Spleen (tissue), 11 donors: ENCODE measurements around the gene NPEPL1. TPM values are rescaled to one million over a fixed set of nuclear protein-coding genes. Genes with fewer than 3 reads are reported as not detected.

Source experiments
- DNase-seq: peaks from one replicate; pipeline ENCODE4 v3.0.0-alpha.2; 2020
- H3K27ac ChIP-seq, 8 donors: fragments of 200-600 bp; sonication (generic) in 7 of 8; 1 replicate in 4 of 8; 2 replicates in 4 of 8; pipeline versions ENCODE4 v1.5.0 to v1.8.0; 2016 to 2021; ENCODE audit warnings: inconsistent platforms in 4 of 8, mild to moderate bottlenecking in 4 of 8, moderate library complexity in 1 of 8
- H3K27me3 ChIP-seq, 7 donors: fragments of 200-600 bp; sonication (generic) in 6 of 7; replicated peaks in 1 of 7; 1 replicate in 4 of 7; 2 replicates in 3 of 7; pipeline versions ENCODE4 v1.5.0 to v1.8.0; 2016 to 2021; ENCODE audit warnings: inconsistent platforms in 3 of 7, mild to moderate bottlenecking in 1 of 7
- H3K36me3 ChIP-seq, 6 donors: fragments of 200-600 bp; sonication (generic) in 5 of 6; 1 replicate in 4 of 6; 2 replicates in 2 of 6; pipeline versions ENCODE4 v1.5.0 to v1.8.0; 2016 to 2021; ENCODE audit warnings: inconsistent platforms in 2 of 6
- H3K4me1 ChIP-seq, 6 donors: fragments of 200-600 bp; sonication (generic) in 5 of 6; 1 replicate in 3 of 6; 2 replicates in 3 of 6; pipeline versions ENCODE4 v1.5.0 to v1.8.0; 2016 to 2021; ENCODE audit warnings: inconsistent platforms in 3 of 6
- H3K4me3 ChIP-seq, 8 donors: fragments of 200-600 bp; sonication (generic) in 7 of 8; 1 replicate in 4 of 8; 2 replicates in 4 of 8; pipeline versions ENCODE4 v1.5.0 to v1.8.0; 2016 to 2021; ENCODE audit warnings: inconsistent platforms in 4 of 8, mild to moderate bottlenecking in 4 of 8, moderate library complexity in 2 of 8
- H3K9me3 ChIP-seq, 8 donors: fragments of 200-600 bp; sonication (generic) in 7 of 8; 1 replicate in 4 of 8; 2 replicates in 4 of 8; pipeline versions ENCODE4 v1.5.0 to v1.8.0; 2016 to 2021; ENCODE audit warnings: inconsistent platforms in 4 of 8
- POLR2A ChIP-seq, 3 donors: fragments of 450-650 bp; IDR thresholded peaks; one replicate each; pipeline ENCODE4 v1.5.1; 2017; ENCODE audit warnings: antibody characterized with exemption in 3 of 3, mild to moderate bottlenecking in 1 of 3
- POLR2AphosphoS5 ChIP-seq, 3 donors: sonication (generic); formaldehyde crosslinking; IDR thresholded peaks; one replicate each; pipeline ENCODE4 v1.5.1; 2017; ENCODE audit warnings: antibody characterized with exemption in 3 of 3
- WGBS, 5 donors: extraction: QIAGEN DNeasy Blood & Tissue Kit in 3 of 5; methylation state at CpG; one replicate each; pipeline versions ENCODE4 v1.1.5 to v1.1.7; 2013 to 2018; 5-methylcytosine and 5-hydroxymethylcytosine counted together
- intact Hi-C: fragments of 100-400 bp; cut with DNase I; formaldehyde crosslinking; loops from one replicate; pipeline ENCODE4 v1.15.0; 2023; ENCODE audit warnings: low total_unique reads
- polyA plus RNA-seq, 3 donors: library from polyadenylated mRNA; stranded (reverse); fragments of 200-250 nt; gene quantifications; one replicate each; pipeline ENCODE4 v1.2.1, GENCODE V29; 2013
- total RNA-seq, 7 donors: library from RNA; depleted of rRNA in 3 of 7; stranded (reverse); fragments of >200 nt in 3 of 7; fragmentation: NEBNext Ultra II Directional in 4 of 7; extraction: Animal tissue kit (Norgen Biotek cat#: 25700) in 4 of 7; gene quantifications; one replicate each; pipeline versions ENCODE4 v1.1.0 to v1.2.1, GENCODE V29; 2016 to 2021
- TF ChIP-seq, protein P1 (sequence below), 11 experiments: fragments of 200-600 bp in 7 of 11; fragments of 450-650 bp in 4 of 11; sonication (generic) in 4 of 11; IDR thresholded peaks in 8 of 11; conservative IDR thresholded peaks in 3 of 11; 1 replicate in 7 of 11; 2 replicates in 4 of 11; pipeline versions ENCODE4 v1.4.0 to v1.8.0; 2016 to 2021; ENCODE audit warnings: antibody characterized with exemption in 11 of 11, inconsistent platforms in 4 of 11, mild to moderate bottlenecking in 1 of 11
- donor health status: healthy with polysubstance abuse.
- donor health status: DM: no; HTN: no; CAD: no; lungs with moderate emphysema.
- donor health status: DM: no; HTN: no; CAD: no.
- donor health status: Bipolar disorder and iron deficiency.
- donor health status: healthy.
- donor health status: DM: no; HTN: no; CAD: no.
- donor health status: DM: yes; HTN: yes; CAD: no.

Gene NPEPL1
- total and polyA plus RNA-seq, 10 donors = 19.3 to 61.7 (median 56.2) TPM

- H3K4me3 ChIP-seq = no peak overlapping the region
- peaks cover 0 to 86% (median 62%) of the 10 kb centered on the region in 6 donors for H3K36me3 ChIP-seq
- no peak overlapping the region for H3K27ac ChIP-seq
- intact Hi-C loops = no loop called here
- H3K27me3 ChIP-seq = no peaks in the 10 kb centered on the region
- no peak for TF ChIP-seq POLR2AphosphoS5 (IDR thresholded peaks at IDR 0.05)
- TF ChIP-seq POLR2A (IDR thresholded peaks at IDR 0.05) = no peak
- TF ChIP-seq, protein P1, sequence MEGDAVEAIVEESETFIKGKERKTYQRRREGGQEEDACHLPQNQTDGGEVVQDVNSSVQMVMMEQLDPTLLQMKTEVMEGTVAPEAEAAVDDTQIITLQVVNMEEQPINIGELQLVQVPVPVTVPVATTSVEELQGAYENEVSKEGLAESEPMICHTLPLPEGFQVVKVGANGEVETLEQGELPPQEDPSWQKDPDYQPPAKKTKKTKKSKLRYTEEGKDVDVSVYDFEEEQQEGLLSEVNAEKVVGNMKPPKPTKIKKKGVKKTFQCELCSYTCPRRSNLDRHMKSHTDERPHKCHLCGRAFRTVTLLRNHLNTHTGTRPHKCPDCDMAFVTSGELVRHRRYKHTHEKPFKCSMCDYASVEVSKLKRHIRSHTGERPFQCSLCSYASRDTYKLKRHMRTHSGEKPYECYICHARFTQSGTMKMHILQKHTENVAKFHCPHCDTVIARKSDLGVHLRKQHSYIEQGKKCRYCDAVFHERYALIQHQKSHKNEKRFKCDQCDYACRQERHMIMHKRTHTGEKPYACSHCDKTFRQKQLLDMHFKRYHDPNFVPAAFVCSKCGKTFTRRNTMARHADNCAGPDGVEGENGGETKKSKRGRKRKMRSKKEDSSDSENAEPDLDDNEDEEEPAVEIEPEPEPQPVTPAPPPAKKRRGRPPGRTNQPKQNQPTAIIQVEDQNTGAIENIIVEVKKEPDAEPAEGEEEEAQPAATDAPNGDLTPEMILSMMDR (IDR thresholded peaks at IDR 0.05 in 8 of 11, conservative IDR thresholded peaks at IDR 0.05 in 3 of 11) = no peak
- 93 to 97% (median 93%) methylated on average over 9 to 15 of the region's 15 CpGs for WGBS, 5 donors
- peaks cover 7 to 20% (median 17%) of the 10 kb centered on the region in 6 donors for H3K4me1 ChIP-seq
- H3K9me3 ChIP-seq = no peaks in the 10 kb centered on the region
- DNase-seq = peak; percentile 60
These were observed 5.5 kb downstream of the NPEPL1 start for GRCh38 chr20:58697867-58698703.

GRCh38 chr20:58698741-58699622 is 6.4 kb downstream of the NPEPL1 start:
- intact Hi-C loops = no loop called here
- WGBS, 5 donors = 80 to 89% (median 85%) methylated on average over 18 to 27 of the region's 27 CpGs

GRCh38 chr20:58699623-58700107 is 7.1 kb downstream of the NPEPL1 start:
- WGBS, 5 donors = 90 to 96% (median 95%) methylated on average over 8 to 9 of the region's 9 CpGs
- intact Hi-C loops = no loop called here
- DNase-seq = peak; percentile 64
- Histone ChIP-seq H3K9me3 (no peaks in the 10 kb centered on the region), H3K27me3 (no peaks in the 10 kb centered on the region), H3K4me3 (no peak overlapping the region), H3K36me3 (peaks cover 4 to 96% (median 78%) of the 10 kb centered on the region in 6 donors), H3K27ac (no peak overlapping the region), H3K4me1 (peaks cover 0 to 4% (median 1%) of the 10 kb centered on the region in 6 donors)
- TF ChIP-seq POLR2A (IDR thresholded peaks at IDR 0.05) = no peak
- no peak for TF ChIP-seq POLR2AphosphoS5 (IDR thresholded peaks at IDR 0.05)
- TF ChIP-seq, protein P1 (IDR thresholded peaks at IDR 0.05 in 8 of 11, conservative IDR thresholded peaks at IDR 0.05 in 3 of 11) = no peak

More at GRCh38 chr20:58698741-58699622, 6.4 kb downstream of the NPEPL1 start:
- H3K36me3 ChIP-seq = peaks cover 4 to 95% (median 71%) of the 10 kb centered on the region in 6 donors
- no peak overlapping the region for H3K4me3 ChIP-seq
- peaks cover 0 to 11% (median 8%) of the 10 kb centered on the region in 6 donors for H3K4me1 ChIP-seq
- TF ChIP-seq POLR2A (IDR thresholded peaks at IDR 0.05) (no peak), POLR2AphosphoS5 (IDR thresholded peaks at IDR 0.05) (peak in 1 of 3 donors; percentile 38)
- DNase-seq = peak; percentile 66
- no peak overlapping the region for H3K27ac ChIP-seq
- no peaks in the 10 kb centered on the region for H3K27me3 ChIP-seq
- H3K9me3 ChIP-seq = no peaks in the 10 kb centered on the region

DNA sequence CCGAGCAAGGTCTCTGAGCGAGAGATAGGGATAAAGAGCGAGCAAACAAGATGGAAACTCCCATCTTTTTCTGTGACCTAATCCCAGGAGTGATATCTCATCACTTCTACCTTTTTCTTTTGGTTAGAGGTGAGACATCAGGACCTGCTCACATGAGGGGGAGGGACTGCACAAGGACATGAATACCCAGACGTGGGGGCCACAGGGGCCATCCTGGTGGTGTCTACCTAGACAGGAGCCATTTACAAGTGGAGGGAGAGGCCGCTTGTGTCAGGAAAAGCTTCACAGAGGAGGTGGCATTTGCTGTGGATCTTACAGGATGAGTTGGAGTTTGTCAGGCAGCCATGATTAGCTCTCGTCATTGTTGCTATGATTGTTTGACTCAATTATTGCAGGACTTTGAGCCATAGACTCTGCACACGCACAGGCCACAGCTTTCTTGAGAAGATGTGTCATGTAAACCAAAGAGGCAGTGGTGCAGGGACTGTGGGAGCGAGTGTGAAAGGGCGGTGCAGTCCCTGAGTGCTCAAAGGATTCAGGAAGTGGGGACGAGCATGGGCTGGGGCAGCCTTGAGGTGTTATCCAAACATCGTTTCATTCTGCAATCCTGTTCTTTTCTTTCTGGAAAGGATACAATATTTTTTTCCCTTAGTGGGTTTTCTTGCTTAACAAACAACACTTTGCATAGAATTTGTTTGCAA is 7.7 kb downstream of the NPEPL1 start:
- Histone ChIP-seq H3K9me3 (no peaks in the 10 kb centered on the region), H3K4me1 (no peaks in the 10 kb centered on the region), H3K4me3 (no peak overlapping the region), H3K27ac (no peak overlapping the region), H3K27me3 (no peaks in the 10 kb centered on the region), H3K36me3 (peaks cover 4 to 100% (median 80%) of the 10 kb centered on the region in 6 donors)
- no peak for TF ChIP-seq POLR2AphosphoS5 (IDR thresholded peaks at IDR 0.05)
- TF ChIP-seq, protein P1 (IDR thresholded peaks at IDR 0.05 in 8 of 11, conservative IDR thresholded peaks at IDR 0.05 in 3 of 11) = no peak
- TF ChIP-seq POLR2A (IDR thresholded peaks at IDR 0.05) = no peak
- DNase-seq = peak; percentile 56
- intact Hi-C loops = no loop called here
- 86 to 90% (median 87%) methylated on average over 11 of the region's 11 CpGs for WGBS, 5 donors
